ENCODE measurements around the gene ZNF683. TPM values are rescaled to one million over a fixed set of nuclear protein-coding genes. Genes with fewer than 3 reads are reported as not detected.

ZNF683 gene
- total and polyA plus RNA-seq, 10 of the 15 experiments (the other 5 are each of a cell fraction or from before 2014, with no cell fraction given): not detected

DNA sequence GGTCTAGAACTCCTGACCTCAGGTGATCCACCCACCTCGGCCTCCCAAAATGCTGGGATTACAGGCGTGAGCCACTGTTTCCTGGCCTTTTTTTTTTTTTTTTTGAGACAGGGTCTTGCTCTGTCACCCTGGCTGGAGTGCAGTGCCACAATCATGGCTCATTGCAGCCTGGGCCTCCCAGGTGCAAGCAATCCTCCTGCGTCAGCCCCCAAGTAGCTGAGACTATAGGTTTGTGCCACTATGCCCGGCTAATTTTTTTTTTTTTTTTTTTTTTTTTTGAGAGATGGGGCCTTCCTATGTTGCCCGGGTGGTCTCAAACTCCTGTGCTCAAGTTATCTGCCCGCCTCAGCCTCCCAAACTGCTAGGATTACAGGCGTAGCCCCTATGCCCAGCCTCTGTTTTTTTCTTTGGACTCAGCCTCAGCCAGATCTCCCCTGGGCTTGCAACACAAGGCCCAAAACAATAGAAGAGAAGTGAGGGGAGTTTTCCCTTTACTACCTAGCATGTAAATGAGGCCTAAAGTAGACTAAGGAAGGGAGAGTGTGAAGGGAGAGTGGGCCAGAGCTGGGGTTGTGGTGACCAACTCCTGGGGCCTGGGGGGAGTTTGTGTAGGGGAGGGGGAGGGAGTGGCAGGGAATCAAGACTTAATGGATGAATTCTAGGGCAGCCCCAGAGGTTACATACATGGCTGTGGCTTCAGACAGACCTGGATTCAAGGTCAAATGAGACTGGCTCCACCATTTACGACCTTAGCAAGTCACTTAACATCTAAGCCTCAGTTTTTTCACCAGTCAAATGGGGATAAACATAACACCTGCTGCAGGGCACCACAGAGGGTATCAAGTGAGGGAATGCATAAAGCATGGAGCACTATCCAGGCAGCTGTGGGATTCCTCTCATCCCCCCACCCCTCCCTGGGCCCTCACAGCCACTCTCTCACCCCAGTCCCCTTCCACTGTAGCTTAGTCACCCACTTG, 56.4 kb downstream of the ZNF683 start (continued):
- TF ChIP-seq SIN3A (IDR thresholded peaks at IDR 0.05; ENCODE audit: low read depth, low read length) (no peak), NFIC (IDR thresholded peaks at IDR 0.05; ENCODE audit: low read depth, low read length) (0 out of 2 replicates have a peak, but pooled peaks have one; percentile 32), ZSCAN29 (IDR thresholded peaks at IDR 0.05) (no peak), NR2C2 (IDR thresholded peaks at IDR 0.05; ENCODE audit: borderline replicate concordance, control insufficient read depth, insufficient read length, low read depth) (no peak), RUNX3 (IDR thresholded peaks at IDR 0.05; ENCODE audit: low read length) (peak; percentile 30; the same call in 1 of the 2 replicates), JUNB (IDR thresholded peaks at IDR 0.05) (no peak), BHLHE40 (IDR thresholded peaks at IDR 0.05; ENCODE audit: borderline replicate concordance in 1 of 2, low read depth in 2 of 2, low read length in 1 of 2) (no peak), RAD51 (IDR thresholded peaks at IDR 0.05) (no peak), HDGF (IDR thresholded peaks at IDR 0.05) (0 out of 2 replicates have a peak, but pooled peaks have one; percentile 4), TARDBP (IDR thresholded peaks at IDR 0.05; ENCODE audit: borderline replicate concordance) (no peak), YY1 (IDR thresholded peaks at IDR 0.05; ENCODE audit: low read depth, low read length) (no peak), SREBF1 (IDR thresholded peaks at IDR 0.05; ENCODE audit: low read length) (no peak)
- TF ChIP-seq, protein P1, sequence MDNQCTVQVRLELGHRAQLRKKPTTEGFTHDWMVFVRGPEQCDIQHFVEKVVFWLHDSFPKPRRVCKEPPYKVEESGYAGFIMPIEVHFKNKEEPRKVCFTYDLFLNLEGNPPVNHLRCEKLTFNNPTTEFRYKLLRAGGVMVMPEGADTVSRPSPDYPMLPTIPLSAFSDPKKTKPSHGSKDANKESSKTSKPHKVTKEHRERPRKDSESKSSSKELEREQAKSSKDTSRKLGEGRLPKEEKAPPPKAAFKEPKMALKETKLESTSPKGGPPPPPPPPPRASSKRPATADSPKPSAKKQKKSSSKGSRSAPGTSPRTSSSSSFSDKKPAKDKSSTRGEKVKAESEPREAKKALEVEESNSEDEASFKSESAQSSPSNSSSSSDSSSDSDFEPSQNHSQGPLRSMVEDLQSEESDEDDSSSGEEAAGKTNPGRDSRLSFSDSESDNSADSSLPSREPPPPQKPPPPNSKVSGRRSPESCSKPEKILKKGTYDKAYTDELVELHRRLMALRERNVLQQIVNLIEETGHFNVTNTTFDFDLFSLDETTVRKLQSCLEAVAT (IDR thresholded peaks at IDR 0.05): 0 out of 2 replicates have a peak, but pooled peaks have one; percentile 55
- TF ChIP-seq, protein P2, sequence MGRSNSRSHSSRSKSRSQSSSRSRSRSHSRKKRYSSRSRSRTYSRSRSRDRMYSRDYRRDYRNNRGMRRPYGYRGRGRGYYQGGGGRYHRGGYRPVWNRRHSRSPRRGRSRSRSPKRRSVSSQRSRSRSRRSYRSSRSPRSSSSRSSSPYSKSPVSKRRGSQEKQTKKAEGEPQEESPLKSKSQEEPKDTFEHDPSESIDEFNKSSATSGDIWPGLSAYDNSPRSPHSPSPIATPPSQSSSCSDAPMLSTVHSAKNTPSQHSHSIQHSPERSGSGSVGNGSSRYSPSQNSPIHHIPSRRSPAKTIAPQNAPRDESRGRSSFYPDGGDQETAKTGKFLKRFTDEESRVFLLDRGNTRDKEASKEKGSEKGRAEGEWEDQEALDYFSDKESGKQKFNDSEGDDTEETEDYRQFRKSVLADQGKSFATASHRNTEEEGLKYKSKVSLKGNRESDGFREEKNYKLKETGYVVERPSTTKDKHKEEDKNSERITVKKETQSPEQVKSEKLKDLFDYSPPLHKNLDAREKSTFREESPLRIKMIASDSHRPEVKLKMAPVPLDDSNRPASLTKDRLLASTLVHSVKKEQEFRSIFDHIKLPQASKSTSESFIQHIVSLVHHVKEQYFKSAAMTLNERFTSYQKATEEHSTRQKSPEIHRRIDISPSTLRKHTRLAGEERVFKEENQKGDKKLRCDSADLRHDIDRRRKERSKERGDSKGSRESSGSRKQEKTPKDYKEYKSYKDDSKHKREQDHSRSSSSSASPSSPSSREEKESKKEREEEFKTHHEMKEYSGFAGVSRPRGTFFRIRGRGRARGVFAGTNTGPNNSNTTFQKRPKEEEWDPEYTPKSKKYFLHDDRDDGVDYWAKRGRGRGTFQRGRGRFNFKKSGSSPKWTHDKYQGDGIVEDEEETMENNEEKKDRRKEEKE (IDR thresholded peaks at IDR 0.05): no peak
